Activated CD4-positive, alpha-beta T cell treated with anti-CD3 and anti-CD28 coated beads, Interleukin-2, amount 10 ng/mL, durations not matched to agents 24 days and 14 days (primary cell): ENCODE results near the gene OSBPL5. TPM values are rescaled to one million over a fixed set of nuclear protein-coding genes. Genes with fewer than 3 reads are reported as not detected.

Experiments used
- DNase-seq: peaks from one replicate; pipeline ENCODE4 v3.0.0; 2022
- H3K27ac Mint-ChIP-seq: one replicate; pipeline ENCODE4 v1.8.0; 2022; ENCODE audit warnings: mild to moderate bottlenecking, mixed read lengths
- H3K27me3 Mint-ChIP-seq: one replicate; pipeline ENCODE4 v1.8.0; 2022; ENCODE audit warnings: mixed read lengths
- H3K36me3 Mint-ChIP-seq: one replicate; pipeline ENCODE4 v1.8.0; 2022; ENCODE audit warnings: low read depth, mild to moderate bottlenecking, mixed read lengths
- H3K4me1 Mint-ChIP-seq: one replicate; pipeline ENCODE4 v1.8.0; 2021; ENCODE audit warnings: mixed read lengths
- H3K4me3 Mint-ChIP-seq: one replicate; pipeline ENCODE4 v1.8.0; 2022; ENCODE audit warnings: mild to moderate bottlenecking, moderate library complexity, mixed read lengths
- H3K9me3 Mint-ChIP-seq: one replicate; pipeline ENCODE4 v1.8.0; 2021; ENCODE audit warnings: mixed read lengths
- intact Hi-C: fragments of 100-400 bp; cut with micrococcal nuclease; formaldehyde crosslinking; loops from one replicate; pipeline ENCODE4 v1.15.1; 2023
- total RNA-seq: library from RNA; stranded (reverse); gene quantifications from 2 replicates; pipeline ENCODE4 v1.2.3, GENCODE V29; 2022

Gene OSBPL5
- total RNA-seq, 1 donor from 2014 or later, result 3.4 TPM

DNA sequence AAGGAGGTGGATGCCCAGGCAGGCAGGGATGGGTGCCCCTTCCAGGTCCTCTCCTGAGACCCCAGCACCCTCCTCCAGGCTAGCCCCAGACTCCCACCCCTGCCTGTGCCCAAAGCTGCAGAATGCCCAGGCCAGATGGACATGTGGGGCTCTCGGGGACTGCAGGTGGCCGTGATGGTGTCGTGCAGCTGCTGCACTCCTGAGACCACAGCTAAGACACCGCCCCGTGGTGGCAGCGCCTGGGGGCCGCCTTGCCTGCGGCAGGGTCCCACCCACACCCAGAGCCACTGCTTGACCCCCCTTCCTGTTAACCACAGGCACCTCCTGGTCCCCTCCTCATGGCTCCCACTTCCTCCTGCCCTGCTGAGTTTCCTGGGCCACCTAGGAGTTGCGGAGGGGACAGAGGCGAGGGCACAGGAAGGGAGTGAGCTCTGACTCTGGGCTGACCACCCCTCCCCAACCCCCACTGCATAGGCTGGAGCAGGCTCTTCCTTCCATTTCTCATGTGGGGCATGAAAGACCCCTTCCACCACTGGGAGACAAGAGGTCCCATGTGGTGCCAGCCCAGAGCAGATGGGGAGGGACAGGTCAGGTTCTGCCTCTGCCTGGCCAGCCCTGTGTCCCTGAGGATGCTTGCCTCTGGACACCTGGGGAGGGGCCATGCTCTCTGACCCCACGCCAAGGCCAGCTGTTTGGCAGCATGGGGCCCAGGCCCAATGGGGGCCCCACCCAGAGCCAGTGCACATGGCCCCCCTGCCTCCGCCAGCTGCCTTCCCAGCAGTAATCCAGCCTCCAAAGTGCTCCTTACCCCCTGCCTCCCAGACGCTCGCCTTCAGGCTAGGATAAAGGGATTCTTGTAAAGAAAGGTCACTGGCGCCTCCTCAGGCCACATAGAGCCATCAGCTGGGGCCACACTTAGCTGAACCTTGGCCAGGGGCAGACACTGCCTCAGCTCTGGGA is 29.3 kb downstream of the OSBPL5 start:
- no peak overlapping the region for H3K27ac Mint-ChIP-seq
- no peak overlapping the region for H3K4me3 Mint-ChIP-seq
- no peaks in the 10 kb centered on the region for H3K27me3 Mint-ChIP-seq
- no peaks in the 10 kb centered on the region for H3K4me1 Mint-ChIP-seq
- DNase-seq, result no peak
- intact Hi-C loops, result no loop called here
- H3K9me3 Mint-ChIP-seq, result no peaks in the 10 kb centered on the region
- no peaks in the 10 kb centered on the region for H3K36me3 Mint-ChIP-seq

DNA sequence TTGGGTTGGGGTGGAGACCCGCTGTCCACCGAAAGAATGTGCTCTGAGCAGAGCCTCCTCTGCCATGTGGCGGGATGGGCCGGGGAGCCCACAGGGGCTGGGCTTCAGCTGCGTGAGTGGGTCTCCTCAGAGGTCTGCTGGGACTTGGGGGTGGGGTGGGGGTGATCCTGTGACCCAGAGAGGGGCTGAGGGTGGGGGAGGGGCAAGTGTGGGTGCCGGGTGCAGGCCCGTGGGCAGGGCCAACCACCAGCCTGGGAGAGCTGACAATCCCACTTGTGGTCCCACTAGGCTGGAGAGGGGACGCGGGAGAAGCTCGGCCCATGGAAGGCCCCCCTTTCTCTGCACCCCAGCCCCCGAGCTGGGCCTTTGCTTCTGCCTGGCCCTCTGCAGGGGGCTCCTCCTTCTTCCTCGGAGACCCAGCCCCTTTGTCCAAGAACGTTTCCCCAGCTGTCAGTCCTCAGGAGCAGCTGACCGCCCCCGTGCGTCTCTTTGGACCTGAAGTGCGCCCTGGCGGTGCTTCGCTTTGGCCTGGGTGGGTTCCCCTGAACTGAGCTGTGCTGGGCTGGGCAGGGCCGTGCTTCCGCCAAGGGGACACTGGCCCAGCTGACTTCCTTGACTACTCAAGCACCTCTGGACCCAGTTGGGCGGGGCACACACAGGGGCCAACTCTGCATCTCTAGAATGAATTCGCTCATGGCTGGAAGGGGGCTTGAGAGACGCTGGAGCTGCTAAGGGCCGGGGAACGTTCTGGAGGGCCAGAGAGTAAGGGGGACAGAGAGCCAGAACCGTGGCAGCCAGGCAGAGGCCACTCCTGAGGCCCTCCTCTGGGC is 30.2 kb downstream of the OSBPL5 start:
- no peak overlapping the region for H3K4me3 Mint-ChIP-seq
- H3K9me3 Mint-ChIP-seq, result no peaks in the 10 kb centered on the region
- intact Hi-C loops, result no loop called here
- no peaks in the 10 kb centered on the region for H3K27me3 Mint-ChIP-seq
- no peaks in the 10 kb centered on the region for H3K4me1 Mint-ChIP-seq
- DNase-seq, result no peak
- H3K27ac Mint-ChIP-seq, result no peak overlapping the region
- H3K36me3 Mint-ChIP-seq, result no peaks in the 10 kb centered on the region

DNA sequence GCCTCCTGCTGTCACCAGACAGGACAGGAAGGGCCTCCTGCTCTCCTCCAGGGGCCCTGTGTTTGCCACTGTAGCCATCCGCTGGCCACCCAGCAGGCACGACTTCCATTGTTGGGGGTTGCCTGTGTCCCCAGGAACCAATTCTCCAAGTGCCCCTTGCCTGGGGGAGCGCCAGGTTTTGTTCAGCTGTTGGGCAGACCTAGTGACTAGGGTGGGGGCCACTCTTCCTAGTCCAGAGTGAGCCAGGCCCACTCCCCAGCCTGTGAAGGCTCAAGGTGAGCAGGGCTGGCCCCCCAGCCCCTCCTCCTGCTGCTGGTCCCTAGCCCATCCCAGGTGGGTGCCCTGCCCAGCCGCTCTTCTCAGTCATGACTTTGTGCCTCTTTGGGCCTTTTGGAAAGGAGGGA is 30.9 kb downstream of the OSBPL5 start:
- no peak overlapping the region for H3K27ac Mint-ChIP-seq
- no peaks in the 10 kb centered on the region for H3K36me3 Mint-ChIP-seq
- no peaks in the 10 kb centered on the region for H3K9me3 Mint-ChIP-seq
- no peak for DNase-seq
- intact Hi-C loops, result no loop called here
- H3K4me3 Mint-ChIP-seq, result no peak overlapping the region
- H3K4me1 Mint-ChIP-seq, result no peaks in the 10 kb centered on the region
- no peaks in the 10 kb centered on the region for H3K27me3 Mint-ChIP-seq

DNA sequence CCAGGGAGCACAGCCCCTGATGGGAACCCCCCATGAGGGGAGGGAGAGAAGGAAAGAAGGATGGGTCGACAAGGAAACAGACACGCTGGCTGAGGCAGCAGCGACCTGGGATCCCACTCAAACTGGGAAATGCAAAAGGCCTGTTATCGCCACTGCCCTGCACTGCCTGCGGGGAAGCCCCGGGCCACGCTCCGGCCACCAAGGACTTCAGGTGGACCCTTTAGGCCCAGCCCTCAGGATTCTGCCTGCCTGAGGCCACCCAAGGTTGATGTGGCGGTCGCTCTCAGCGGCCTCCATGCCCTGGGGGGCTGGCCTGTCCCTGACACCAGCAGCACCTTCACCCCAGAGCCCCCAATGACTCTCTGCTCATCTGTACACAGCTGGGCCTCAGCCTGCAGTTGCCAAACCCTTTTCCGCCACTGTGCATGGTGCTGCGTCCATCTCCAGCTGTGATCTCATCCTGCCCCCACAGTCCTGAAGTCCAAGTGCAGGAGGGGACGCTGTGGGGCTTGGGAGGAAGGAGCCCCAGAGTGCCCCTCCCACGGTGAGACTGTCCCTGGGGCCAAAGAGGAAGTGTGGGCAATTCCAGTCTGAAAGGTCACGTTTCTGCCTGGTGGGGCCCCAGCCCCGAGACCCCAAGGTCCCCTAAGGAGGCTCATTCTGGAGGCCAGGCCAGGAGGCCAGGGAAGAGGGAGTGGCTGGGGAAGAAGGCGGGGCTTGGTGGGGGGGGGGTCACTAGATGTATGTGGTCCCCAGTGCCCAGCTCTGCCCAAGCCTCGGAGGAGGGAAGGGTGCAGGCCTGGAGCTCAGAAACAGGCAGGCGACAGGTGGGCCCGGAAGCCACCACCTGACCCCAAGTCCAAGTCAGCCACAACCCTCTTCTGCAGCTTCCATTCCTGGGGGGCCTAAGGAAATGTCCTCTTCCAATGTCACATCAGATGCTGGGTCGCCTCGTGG is 31.6 kb downstream of the OSBPL5 start:
- intact Hi-C loops, result no loop called here
- DNase-seq, result no peak

DNA sequence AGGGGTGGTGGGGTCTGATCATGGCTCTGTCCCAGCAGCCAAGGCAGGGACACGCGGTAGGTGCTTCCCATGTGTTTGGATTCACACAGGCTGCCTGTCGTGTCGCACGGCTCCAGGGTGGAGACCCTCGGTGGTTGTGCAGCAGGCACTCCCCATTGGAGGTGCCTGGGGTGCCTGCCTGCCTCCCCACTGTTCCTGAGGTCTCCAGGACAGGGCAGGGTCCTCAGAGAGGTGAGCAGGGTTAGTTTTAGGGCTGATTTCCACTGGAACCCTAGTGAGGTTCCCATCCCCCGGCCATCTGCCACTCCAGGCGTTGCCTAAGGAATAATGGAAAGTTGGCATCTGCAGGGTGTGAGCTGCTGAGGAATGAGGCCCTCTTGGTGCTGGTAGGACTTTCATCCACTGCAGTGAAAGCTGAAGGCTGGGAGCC is 32.3 kb downstream of the OSBPL5 start:
- intact Hi-C loops, result no loop called here
- Mint-ChIP-seq H3K4me1 (no peaks in the 10 kb centered on the region), H3K36me3 (no peaks in the 10 kb centered on the region), H3K4me3 (no peak overlapping the region), H3K27ac (no peak overlapping the region), H3K9me3 (no peaks in the 10 kb centered on the region), H3K27me3 (no peaks in the 10 kb centered on the region)
- no peak for DNase-seq

More for the DNA sequence above, 31.6 kb downstream of the OSBPL5 start:
- Mint-ChIP-seq H3K36me3 (no peaks in the 10 kb centered on the region), H3K4me3 (no peak overlapping the region), H3K27ac (no peak overlapping the region), H3K27me3 (no peaks in the 10 kb centered on the region), H3K9me3 (no peaks in the 10 kb centered on the region), H3K4me1 (no peaks in the 10 kb centered on the region)

DNA sequence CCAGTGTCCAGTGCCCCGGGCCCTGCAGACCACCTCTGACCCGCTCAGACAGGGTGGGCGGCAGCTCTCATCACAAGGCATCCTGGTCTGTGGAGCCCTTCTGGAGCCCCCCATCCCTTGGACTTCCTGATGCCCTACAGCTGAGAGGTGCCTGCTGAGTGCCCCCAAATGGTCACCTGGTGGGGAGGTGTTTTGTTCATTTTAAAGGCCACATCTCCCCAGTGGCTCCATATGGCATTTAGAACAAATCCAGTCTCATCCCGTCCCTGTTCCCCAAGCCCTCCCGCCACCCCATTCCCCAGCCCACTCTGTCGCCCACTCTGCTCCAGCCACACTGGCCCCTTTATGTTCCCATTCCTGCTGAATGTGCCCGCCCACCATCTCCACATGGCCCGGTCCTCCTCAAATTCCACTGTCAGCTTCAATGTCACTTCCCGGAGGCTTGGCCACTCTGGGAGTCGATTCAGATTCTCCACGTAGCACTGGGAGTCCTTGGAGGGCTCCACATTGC is 32.8 kb downstream of the OSBPL5 start:
- H3K27ac Mint-ChIP-seq, result no peak overlapping the region
- no peak overlapping the region for H3K4me3 Mint-ChIP-seq
- intact Hi-C loops, result no loop called here
- no peaks in the 10 kb centered on the region for H3K4me1 Mint-ChIP-seq
- no peaks in the 10 kb centered on the region for H3K9me3 Mint-ChIP-seq
- no peaks in the 10 kb centered on the region for H3K36me3 Mint-ChIP-seq
- no peak for DNase-seq
- H3K27me3 Mint-ChIP-seq, result no peaks in the 10 kb centered on the region

DNA sequence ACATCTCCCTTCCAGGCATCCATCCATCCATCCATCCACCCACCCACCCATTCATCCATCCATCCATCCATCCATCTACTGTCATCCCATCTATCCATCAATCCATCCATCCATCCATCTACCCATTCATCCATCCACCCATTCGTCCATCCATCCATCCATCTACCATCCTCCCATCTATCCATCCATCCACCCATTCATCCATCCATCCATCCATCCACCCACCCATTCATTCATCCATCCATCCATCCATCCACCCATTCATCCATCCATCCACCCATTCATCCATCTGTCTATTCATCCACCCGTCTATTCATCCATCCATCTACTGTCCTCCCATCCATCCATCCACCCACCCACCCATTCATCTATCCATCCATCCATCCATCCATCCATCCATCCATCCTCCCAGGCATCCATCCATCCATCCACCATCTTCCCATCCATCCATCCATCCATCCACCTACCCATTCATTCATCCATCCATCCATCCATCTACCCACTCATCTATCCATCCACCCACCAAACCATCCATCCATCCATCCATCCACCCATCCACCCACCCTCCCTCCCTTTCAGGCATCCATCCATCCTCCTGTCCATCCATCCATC is 33.7 kb downstream of the OSBPL5 start:
- no peaks in the 10 kb centered on the region for H3K9me3 Mint-ChIP-seq
- H3K27me3 Mint-ChIP-seq, result no peaks in the 10 kb centered on the region
- no peak overlapping the region for H3K4me3 Mint-ChIP-seq
- no peak overlapping the region for H3K27ac Mint-ChIP-seq
- no peak for DNase-seq
- H3K36me3 Mint-ChIP-seq, result no peaks in the 10 kb centered on the region
- no peaks in the 10 kb centered on the region for H3K4me1 Mint-ChIP-seq
- intact Hi-C loops, result no loop called here

DNA sequence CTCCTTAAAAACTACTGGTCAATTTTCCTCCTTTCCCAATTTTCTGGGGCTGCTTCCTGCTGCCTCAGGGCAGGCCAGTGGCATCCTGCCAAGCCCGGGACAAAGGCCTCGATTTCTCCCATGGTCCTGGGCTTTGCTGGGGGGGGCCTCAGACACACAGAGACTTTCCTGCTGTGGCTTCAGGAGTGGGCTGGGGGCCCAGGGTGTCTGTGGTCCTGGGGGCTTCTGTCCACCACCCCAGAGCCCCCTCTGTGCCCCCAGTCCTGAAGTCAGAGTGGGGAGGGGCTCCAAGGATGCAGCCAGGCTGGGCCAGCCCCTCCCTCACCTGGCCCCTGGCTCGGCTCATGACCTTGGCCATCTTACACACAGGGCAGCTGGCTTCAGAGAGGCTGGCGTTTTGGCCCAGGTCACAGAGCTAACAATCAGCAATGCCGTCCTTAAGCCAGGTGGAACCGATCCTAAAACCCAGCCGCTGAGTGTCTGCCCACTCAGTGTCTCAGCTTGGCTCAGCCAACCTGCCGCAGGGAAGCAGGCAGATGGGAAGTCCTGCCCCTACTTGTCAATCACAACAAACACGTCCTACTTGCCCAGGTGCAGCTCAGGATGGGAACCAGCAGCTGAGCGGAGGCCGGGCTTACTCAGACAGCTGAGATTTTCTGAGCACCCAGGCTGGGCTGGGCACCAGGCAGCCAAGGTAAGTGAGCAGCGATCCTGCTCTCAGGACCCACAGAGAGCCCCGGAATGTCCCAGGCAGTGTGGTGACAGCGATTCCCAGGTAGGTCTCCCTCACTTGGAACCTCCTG is 34.6 kb downstream of the OSBPL5 start:
- intact Hi-C loops, result no loop called here
- H3K4me3 Mint-ChIP-seq, result no peak overlapping the region
- DNase-seq, result no peak
- no peaks in the 10 kb centered on the region for H3K4me1 Mint-ChIP-seq
- H3K9me3 Mint-ChIP-seq, result no peaks in the 10 kb centered on the region
- H3K27me3 Mint-ChIP-seq, result no peaks in the 10 kb centered on the region
- H3K27ac Mint-ChIP-seq, result no peak overlapping the region
- H3K36me3 Mint-ChIP-seq, result no peaks in the 10 kb centered on the region

DNA sequence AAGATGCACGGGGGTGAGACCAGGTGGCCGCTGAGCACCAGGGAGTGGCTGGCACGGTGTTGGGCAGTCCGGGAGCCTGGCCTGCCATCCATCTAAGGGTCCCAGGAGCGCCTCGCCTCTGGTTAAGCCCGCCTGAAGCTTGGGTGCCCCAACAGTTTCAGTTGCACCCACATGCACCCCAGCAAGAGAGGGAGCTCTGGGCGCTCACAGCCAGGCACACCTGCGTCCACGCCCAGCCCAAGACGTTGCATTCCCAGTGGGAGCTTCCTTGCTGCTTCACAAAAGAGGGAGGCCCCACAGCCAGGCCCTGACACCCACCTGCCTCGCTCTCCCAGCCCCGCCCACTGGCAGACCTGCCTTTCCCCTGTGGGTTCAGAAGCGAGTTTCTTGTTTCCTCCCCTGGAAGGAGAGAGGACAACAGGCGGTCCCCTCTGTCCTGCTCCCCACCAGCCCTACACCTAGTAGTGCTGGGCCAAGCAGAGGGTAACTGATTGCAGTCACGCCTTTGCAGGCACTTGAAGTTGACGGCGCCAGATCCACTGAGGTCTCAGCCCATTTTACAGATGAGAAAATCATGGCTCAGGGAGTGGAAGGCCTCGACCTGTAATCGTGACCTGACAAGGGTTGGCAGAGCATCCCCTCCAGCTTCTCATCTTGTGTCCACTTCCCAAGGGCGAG is 35.4 kb downstream of the OSBPL5 start:
- intact Hi-C loops, result no loop called here
- no peak overlapping the region for H3K27ac Mint-ChIP-seq
- no peaks in the 10 kb centered on the region for H3K27me3 Mint-ChIP-seq
- no peaks in the 10 kb centered on the region for H3K36me3 Mint-ChIP-seq
- DNase-seq, result no peak
- no peaks in the 10 kb centered on the region for H3K9me3 Mint-ChIP-seq
- H3K4me1 Mint-ChIP-seq, result no peaks in the 10 kb centered on the region
- no peak overlapping the region for H3K4me3 Mint-ChIP-seq

DNA sequence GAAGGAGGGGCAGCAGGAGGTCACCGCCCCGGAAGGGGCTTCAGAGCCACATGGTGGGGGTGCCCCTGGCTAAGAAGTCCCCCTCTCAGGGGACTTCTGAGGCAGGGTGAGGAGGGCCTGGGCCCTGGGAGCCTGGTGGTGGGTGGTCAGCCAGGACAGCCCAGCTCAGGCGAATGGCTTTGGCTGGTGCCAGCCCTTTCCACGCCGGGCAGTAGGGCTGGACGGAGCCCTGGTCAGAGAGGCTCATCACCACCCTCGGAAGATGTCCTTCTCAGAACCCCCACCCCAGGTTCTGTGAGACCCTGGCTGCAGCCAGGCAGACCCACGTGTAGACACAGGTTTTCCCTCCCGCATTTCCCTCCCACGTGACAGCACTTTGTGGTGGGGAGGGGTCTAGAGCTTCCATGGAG is 35.9 kb downstream of the OSBPL5 start:
- no peak overlapping the region for H3K4me3 Mint-ChIP-seq
- no peaks in the 10 kb centered on the region for H3K9me3 Mint-ChIP-seq
- no peaks in the 10 kb centered on the region for H3K4me1 Mint-ChIP-seq
- no peak overlapping the region for H3K27ac Mint-ChIP-seq
- no peaks in the 10 kb centered on the region for H3K27me3 Mint-ChIP-seq
- no peaks in the 10 kb centered on the region for H3K36me3 Mint-ChIP-seq
- intact Hi-C loops, result no loop called here
- no peak for DNase-seq

DNA sequence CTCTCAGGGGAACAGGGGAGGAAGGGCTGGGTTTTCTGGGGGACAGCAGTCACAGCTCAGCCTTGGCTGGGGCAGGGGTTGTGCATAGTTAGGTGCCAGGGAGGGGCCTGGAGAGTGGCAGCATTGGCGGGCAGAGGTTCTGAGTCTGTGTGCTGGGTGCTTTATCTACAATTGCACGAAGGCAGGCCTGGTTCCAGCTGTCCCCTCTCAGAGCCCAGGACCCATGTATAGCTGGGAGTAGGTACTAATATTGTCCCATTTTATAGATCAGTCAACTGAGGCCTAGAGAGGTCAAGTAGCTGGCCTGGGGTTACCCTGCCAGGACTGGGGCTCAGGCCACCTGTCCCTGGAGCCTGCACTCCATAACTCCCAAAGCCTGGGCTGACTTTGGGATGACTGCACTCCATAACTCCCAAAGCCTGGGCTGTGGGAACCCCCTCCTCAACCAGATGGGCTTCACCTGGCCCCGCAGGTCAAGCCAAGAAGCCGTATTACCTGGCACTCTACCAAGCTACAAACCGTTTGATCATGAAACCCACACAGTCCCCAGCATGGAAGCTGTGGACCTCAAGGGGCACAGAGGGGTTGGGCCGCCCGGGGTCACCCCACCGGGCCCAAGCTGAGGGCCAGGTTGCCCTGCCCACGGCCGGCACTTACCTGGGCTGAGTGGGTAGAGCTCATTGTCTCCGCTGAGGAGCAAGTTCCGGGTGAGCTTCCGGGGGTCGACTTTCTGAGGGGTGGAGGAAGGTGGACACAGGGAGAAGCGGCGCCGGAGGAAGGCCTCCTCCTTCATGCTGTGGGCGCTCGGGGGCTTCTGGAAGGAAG is 36.5 kb downstream of the OSBPL5 start:
- H3K9me3 Mint-ChIP-seq, result no peaks in the 10 kb centered on the region
- no peaks in the 10 kb centered on the region for H3K4me1 Mint-ChIP-seq
- H3K27ac Mint-ChIP-seq, result no peak overlapping the region
- H3K36me3 Mint-ChIP-seq, result no peaks in the 10 kb centered on the region
- no peak for DNase-seq
- H3K4me3 Mint-ChIP-seq, result no peak overlapping the region
- intact Hi-C loops, result no loop called here
- no peaks in the 10 kb centered on the region for H3K27me3 Mint-ChIP-seq
